Measurements from ENCODE around the gene MT3.

DNA sequence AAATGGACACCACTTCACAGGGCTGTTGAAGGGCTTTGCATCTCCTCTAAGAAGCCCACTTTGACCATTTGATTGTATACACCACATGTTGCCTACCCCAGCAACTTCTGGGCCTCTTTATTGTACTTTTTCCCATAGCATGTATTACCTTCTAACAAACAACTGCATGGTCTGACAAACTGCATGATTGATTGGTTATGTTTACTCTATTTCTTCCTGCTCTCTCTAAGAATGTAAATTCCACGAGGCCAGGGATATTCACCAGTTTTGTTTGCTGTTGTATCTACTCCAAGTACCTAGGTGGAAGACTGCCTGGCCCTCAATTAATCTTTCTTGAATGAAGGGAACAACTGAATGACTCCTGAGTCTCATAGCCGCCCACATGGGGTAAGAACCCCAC is 47.3 kb upstream of the MT3 start:
- TF ChIP-seq CREM (CRISPR knock-in tag; IDR thresholded peaks at IDR 0.05) = no peak
- TF ChIP-seq, protein P1, sequence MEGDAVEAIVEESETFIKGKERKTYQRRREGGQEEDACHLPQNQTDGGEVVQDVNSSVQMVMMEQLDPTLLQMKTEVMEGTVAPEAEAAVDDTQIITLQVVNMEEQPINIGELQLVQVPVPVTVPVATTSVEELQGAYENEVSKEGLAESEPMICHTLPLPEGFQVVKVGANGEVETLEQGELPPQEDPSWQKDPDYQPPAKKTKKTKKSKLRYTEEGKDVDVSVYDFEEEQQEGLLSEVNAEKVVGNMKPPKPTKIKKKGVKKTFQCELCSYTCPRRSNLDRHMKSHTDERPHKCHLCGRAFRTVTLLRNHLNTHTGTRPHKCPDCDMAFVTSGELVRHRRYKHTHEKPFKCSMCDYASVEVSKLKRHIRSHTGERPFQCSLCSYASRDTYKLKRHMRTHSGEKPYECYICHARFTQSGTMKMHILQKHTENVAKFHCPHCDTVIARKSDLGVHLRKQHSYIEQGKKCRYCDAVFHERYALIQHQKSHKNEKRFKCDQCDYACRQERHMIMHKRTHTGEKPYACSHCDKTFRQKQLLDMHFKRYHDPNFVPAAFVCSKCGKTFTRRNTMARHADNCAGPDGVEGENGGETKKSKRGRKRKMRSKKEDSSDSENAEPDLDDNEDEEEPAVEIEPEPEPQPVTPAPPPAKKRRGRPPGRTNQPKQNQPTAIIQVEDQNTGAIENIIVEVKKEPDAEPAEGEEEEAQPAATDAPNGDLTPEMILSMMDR (IDR thresholded peaks at IDR 0.05) = no peak
- TF ChIP-seq, protein P2, sequence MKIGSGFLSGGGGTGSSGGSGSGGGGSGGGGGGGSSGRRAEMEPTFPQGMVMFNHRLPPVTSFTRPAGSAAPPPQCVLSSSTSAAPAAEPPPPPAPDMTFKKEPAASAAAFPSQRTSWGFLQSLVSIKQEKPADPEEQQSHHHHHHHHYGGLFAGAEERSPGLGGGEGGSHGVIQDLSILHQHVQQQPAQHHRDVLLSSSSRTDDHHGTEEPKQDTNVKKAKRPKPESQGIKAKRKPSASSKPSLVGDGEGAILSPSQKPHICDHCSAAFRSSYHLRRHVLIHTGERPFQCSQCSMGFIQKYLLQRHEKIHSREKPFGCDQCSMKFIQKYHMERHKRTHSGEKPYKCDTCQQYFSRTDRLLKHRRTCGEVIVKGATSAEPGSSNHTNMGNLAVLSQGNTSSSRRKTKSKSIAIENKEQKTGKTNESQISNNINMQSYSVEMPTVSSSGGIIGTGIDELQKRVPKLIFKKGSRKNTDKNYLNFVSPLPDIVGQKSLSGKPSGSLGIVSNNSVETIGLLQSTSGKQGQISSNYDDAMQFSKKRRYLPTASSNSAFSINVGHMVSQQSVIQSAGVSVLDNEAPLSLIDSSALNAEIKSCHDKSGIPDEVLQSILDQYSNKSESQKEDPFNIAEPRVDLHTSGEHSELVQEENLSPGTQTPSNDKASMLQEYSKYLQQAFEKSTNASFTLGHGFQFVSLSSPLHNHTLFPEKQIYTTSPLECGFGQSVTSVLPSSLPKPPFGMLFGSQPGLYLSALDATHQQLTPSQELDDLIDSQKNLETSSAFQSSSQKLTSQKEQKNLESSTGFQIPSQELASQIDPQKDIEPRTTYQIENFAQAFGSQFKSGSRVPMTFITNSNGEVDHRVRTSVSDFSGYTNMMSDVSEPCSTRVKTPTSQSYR (CRISPR knock-in tag; IDR thresholded peaks at IDR 0.05) = no peak
- no peak for TF ChIP-seq CREB1 (CRISPR knock-in tag; IDR thresholded peaks at IDR 0.05)
- TF ChIP-seq ELF4 (CRISPR knock-in tag; IDR thresholded peaks at IDR 0.05; ENCODE audit: low read depth) = no peak
- TF ChIP-seq IRF2 (CRISPR knock-in tag; IDR thresholded peaks at IDR 0.05; ENCODE audit: borderline replicate concordance, low read depth) = no peak
- no peak for TF ChIP-seq FOXJ3 (CRISPR knock-in tag; IDR thresholded peaks at IDR 0.05; ENCODE audit: borderline replicate concordance)
- TF ChIP-seq SP1 (CRISPR knock-in tag; conservative IDR thresholded peaks at IDR 0.05) = no peak
- no peak for TF ChIP-seq FOXP1 (CRISPR knock-in tag; IDR thresholded peaks at IDR 0.05; ENCODE audit: borderline replicate concordance)
- TF ChIP-seq ZNF396 (CRISPR knock-in tag; IDR thresholded peaks at IDR 0.05; ENCODE audit: borderline replicate concordance) = no peak
- TF ChIP-seq, protein P3, sequence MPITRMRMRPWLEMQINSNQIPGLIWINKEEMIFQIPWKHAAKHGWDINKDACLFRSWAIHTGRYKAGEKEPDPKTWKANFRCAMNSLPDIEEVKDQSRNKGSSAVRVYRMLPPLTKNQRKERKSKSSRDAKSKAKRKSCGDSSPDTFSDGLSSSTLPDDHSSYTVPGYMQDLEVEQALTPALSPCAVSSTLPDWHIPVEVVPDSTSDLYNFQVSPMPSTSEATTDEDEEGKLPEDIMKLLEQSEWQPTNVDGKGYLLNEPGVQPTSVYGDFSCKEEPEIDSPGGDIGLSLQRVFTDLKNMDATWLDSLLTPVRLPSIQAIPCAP (CRISPR knock-in tag; IDR thresholded peaks at IDR 0.05) = no peak
- TF ChIP-seq RELA (CRISPR knock-in tag; IDR thresholded peaks at IDR 0.05; ENCODE audit: borderline replicate concordance) = no peak
